Measurements from ENCODE around the gene JAZF1. TPM values are rescaled to one million over a fixed set of nuclear protein-coding genes. Genes with fewer than 3 reads are reported as not detected.

Gene JAZF1
- total RNA-seq, 1 experiment from 2014 or later = 5.4 TPM

GRCh38 chr7:27842851-27843250 lies 337.7 kb downstream of the JAZF1 start:
- DNase-seq (ENCODE audit: low read depth) = no peak

- no peak for DNase-seq (ENCODE audit: low read depth)
These were observed 338.4 kb downstream of the JAZF1 start for GRCh38 chr7:27842094-27842692.

- no peak for DNase-seq (ENCODE audit: low read depth)
These were observed 339.7 kb downstream of the JAZF1 start for GRCh38 chr7:27840760-27841364.

- DNase-seq (ENCODE audit: low read depth) = no peak
These were observed 340.3 kb downstream of the JAZF1 start for GRCh38 chr7:27840313-27840712.

- no peak for DNase-seq (ENCODE audit: low read depth)
These were observed 341.5 kb downstream of the JAZF1 start for GRCh38 chr7:27839099-27839498.

- DNase-seq (ENCODE audit: low read depth) = no peak
These were observed 344.1 kb downstream of the JAZF1 start for GRCh38 chr7:27836536-27836935.

GRCh38 chr7:27835376-27835775 lies 345.2 kb downstream of the JAZF1 start:
- no peak for DNase-seq (ENCODE audit: low read depth)

GRCh38 chr7:27834179-27834921 lies 346.2 kb downstream of the JAZF1 start:
- no peak for DNase-seq (ENCODE audit: low read depth)

GRCh38 chr7:27826357-27826756 lies 354.2 kb downstream of the JAZF1 start:
- DNase-seq (ENCODE audit: low read depth) = no peak

GRCh38 chr7:27825891-27826290 lies 354.7 kb downstream of the JAZF1 start:
- no peak for DNase-seq (ENCODE audit: low read depth)

- DNase-seq (ENCODE audit: low read depth) = no peak
These were observed 358.4 kb downstream of the JAZF1 start for GRCh38 chr7:27822245-27822644.

- DNase-seq (ENCODE audit: low read depth) = no peak
These were observed 367.9 kb downstream of the JAZF1 start for GRCh38 chr7:27812706-27813105.

- no peak for DNase-seq (ENCODE audit: low read depth)
These were observed 370.4 kb downstream of the JAZF1 start for GRCh38 chr7:27810186-27810585.

GRCh38 chr7:27808626-27809025 lies 372.0 kb downstream of the JAZF1 start:
- peak; percentile 52 for DNase-seq (ENCODE audit: low read depth)

- DNase-seq (ENCODE audit: low read depth) = no peak
These were observed 376.5 kb downstream of the JAZF1 start for GRCh38 chr7:27804139-27804538.

GRCh38 chr7:27802999-27803398 lies 377.6 kb downstream of the JAZF1 start:
- DNase-seq (ENCODE audit: low read depth) = no peak

GRCh38 chr7:27799212-27799611 lies 381.4 kb downstream of the JAZF1 start:
- no peak for DNase-seq (ENCODE audit: low read depth)

- no peak for DNase-seq (ENCODE audit: low read depth)
These were observed 384.6 kb downstream of the JAZF1 start for GRCh38 chr7:27795977-27796376.

- peak; percentile 21 for DNase-seq (ENCODE audit: low read depth)
These were observed 386.8 kb downstream of the JAZF1 start for GRCh38 chr7:27793780-27794179.

- DNase-seq (ENCODE audit: low read depth) = no peak
These were observed 392.2 kb downstream of the JAZF1 start for GRCh38 chr7:27788437-27788836.

- peak; percentile 73 for DNase-seq (ENCODE audit: low read depth)
These were observed 396.1 kb downstream of the JAZF1 start for GRCh38 chr7:27784399-27785053.

- DNase-seq (ENCODE audit: low read depth) = no peak
These were observed 397.7 kb downstream of the JAZF1 start for GRCh38 chr7:27782849-27783248.

Data from HT1080 (cell line).